ENCODE results near the gene TFF3.

The TFF3 gene

GRCh38 chr21:42289926-42290325 is 25.3 kb downstream of the TFF3 start:
- no peak for DNase-seq (ENCODE audit: low read depth)

GRCh38 chr21:42288962-42289361 is 26.2 kb downstream of the TFF3 start:
- DNase-seq (ENCODE audit: low read depth): no peak

- no peak for DNase-seq (ENCODE audit: low read depth)
Measured at GRCh38 chr21:42287193-42288083, 27.8 kb downstream of the TFF3 start.

GRCh38 chr21:42286416-42286815 is 28.8 kb downstream of the TFF3 start:
- no peak for DNase-seq (ENCODE audit: low read depth)

GRCh38 chr21:42285569-42286245 is 29.5 kb downstream of the TFF3 start:
- DNase-seq (ENCODE audit: low read depth): no peak

- DNase-seq (ENCODE audit: low read depth): no peak
Measured at GRCh38 chr21:42282715-42283114, 32.5 kb downstream of the TFF3 start.

GRCh38 chr21:42282021-42282420 is 33.2 kb downstream of the TFF3 start:
- DNase-seq (ENCODE audit: low read depth): no peak

GRCh38 chr21:42281181-42281680 is 34.0 kb downstream of the TFF3 start:
- DNase-seq (ENCODE audit: low read depth): no peak

- DNase-seq (ENCODE audit: low read depth): no peak
Measured at GRCh38 chr21:42280356-42281180, 34.6 kb downstream of the TFF3 start.

GRCh38 chr21:42279888-42280287 is 35.3 kb downstream of the TFF3 start:
- DNase-seq (ENCODE audit: low read depth): no peak

GRCh38 chr21:42279341-42279871 is 35.8 kb downstream of the TFF3 start:
- no peak for DNase-seq (ENCODE audit: low read depth)

- no peak for DNase-seq (ENCODE audit: low read depth)
Measured at GRCh38 chr21:42278451-42279149, 36.6 kb downstream of the TFF3 start.

- DNase-seq (ENCODE audit: low read depth): no peak
Measured at GRCh38 chr21:42277593-42277992, 37.6 kb downstream of the TFF3 start.

- DNase-seq (ENCODE audit: low read depth): no peak
Measured at GRCh38 chr21:42276526-42277154, 38.6 kb downstream of the TFF3 start.

GRCh38 chr21:42276076-42276475 is 39.1 kb downstream of the TFF3 start:
- DNase-seq (ENCODE audit: low read depth): no peak

GRCh38 chr21:42272984-42273600 is 42.1 kb downstream of the TFF3 start:
- no peak for DNase-seq (ENCODE audit: low read depth)

- DNase-seq (ENCODE audit: low read depth): no peak
Measured at GRCh38 chr21:42272109-42272962, 42.9 kb downstream of the TFF3 start.

GRCh38 chr21:42271065-42271464 is 44.1 kb downstream of the TFF3 start:
- no peak for DNase-seq (ENCODE audit: low read depth)

- DNase-seq (ENCODE audit: low read depth): no peak
Measured at GRCh38 chr21:42269386-42269785, 45.8 kb downstream of the TFF3 start.
